ENCODE data around the gene NAT16.

The NAT16 gene

GRCh38 chr7:101156277-101156676 is 23.8 kb downstream of the NAT16 start:
- H3K36me3 ChIP-seq (ENCODE audit: control insufficient read depth in 2 of 2, insufficient read depth in 2 of 2, low read length in 2 of 2): peaks cover 12 to 16% of the 10 kb centered on the region in 2 donors
- no peak overlapping the region for H3K9ac ChIP-seq (ENCODE audit: low read length in 2 of 2)
- peaks cover under 1 to 7% of the 10 kb centered on the region in 2 donors for H3K27me3 ChIP-seq (ENCODE audit: control insufficient read depth in 1 of 2, insufficient read depth in 2 of 2, low read length in 2 of 2)
- H3K9me3 ChIP-seq (ENCODE audit: control insufficient read depth in 2 of 2, low read length in 2 of 2): no peaks in the 10 kb centered on the region
- H3K27ac ChIP-seq (ENCODE audit: low read length): no peak overlapping the region
- no peak overlapping the region for H3K4me3 ChIP-seq (ENCODE audit: low read length in 2 of 2)
- peaks cover 10% of the 10 kb centered on the region for H3K4me1 ChIP-seq (ENCODE audit: control insufficient read depth, insufficient read depth, low read length)

GRCh38 chr7:101155303-101155702 is 24.8 kb downstream of the NAT16 start:
- Histone ChIP-seq H3K4me3 (ENCODE audit: low read length in 2 of 2) (peak overlapping the region; percentile 65 to 77), H3K4me1 (ENCODE audit: control insufficient read depth, insufficient read depth, low read length) (peaks cover 10% of the 10 kb centered on the region), H3K9me3 (ENCODE audit: control insufficient read depth in 2 of 2, low read length in 2 of 2) (no peaks in the 10 kb centered on the region), H3K27ac (ENCODE audit: low read length) (no peak overlapping the region), H3K36me3 (ENCODE audit: control insufficient read depth in 2 of 2, insufficient read depth in 2 of 2, low read length in 2 of 2) (peaks cover 11 to 15% of the 10 kb centered on the region in 2 donors), H3K27me3 (ENCODE audit: control insufficient read depth in 1 of 2, insufficient read depth in 2 of 2, low read length in 2 of 2) (peaks cover 0 to 7% of the 10 kb centered on the region in 2 donors), H3K9ac (ENCODE audit: low read length in 2 of 2) (peak overlapping the region; percentile 55 to 67)

GRCh38 chr7:101154693-101155102 is 25.4 kb downstream of the NAT16 start:
- Histone ChIP-seq H3K27me3 (ENCODE audit: control insufficient read depth in 1 of 2, insufficient read depth in 2 of 2, low read length in 2 of 2) (peaks cover 0 to 4% of the 10 kb centered on the region in 2 donors), H3K4me3 (ENCODE audit: low read length in 2 of 2) (peak overlapping the region; percentile 65 to 77), H3K4me1 (ENCODE audit: control insufficient read depth, insufficient read depth, low read length) (peaks cover 10% of the 10 kb centered on the region), H3K9ac (ENCODE audit: low read length in 2 of 2) (peak overlapping the region; percentile 55 to 67), H3K9me3 (ENCODE audit: control insufficient read depth in 2 of 2, low read length in 2 of 2) (no peaks in the 10 kb centered on the region), H3K36me3 (ENCODE audit: control insufficient read depth in 2 of 2, insufficient read depth in 2 of 2, low read length in 2 of 2) (peaks cover 8 to 12% of the 10 kb centered on the region in 2 donors), H3K27ac (ENCODE audit: low read length) (no peak overlapping the region)

- Histone ChIP-seq H3K4me1 (ENCODE audit: control insufficient read depth, insufficient read depth, low read length) (peaks cover 10% of the 10 kb centered on the region), H3K4me3 (ENCODE audit: low read length in 2 of 2) (peak within 1 kb of the TSS; percentile 65 to 77), H3K9me3 (ENCODE audit: control insufficient read depth in 2 of 2, low read length in 2 of 2) (no peaks in the 10 kb centered on the region), H3K9ac (ENCODE audit: low read length in 2 of 2) (peak within 1 kb of the TSS; percentile 55 to 67), H3K27ac (ENCODE audit: low read length) (no peak within 1 kb of the TSS), H3K27me3 (ENCODE audit: control insufficient read depth in 1 of 2, insufficient read depth in 2 of 2, low read length in 2 of 2) (peaks cover 0 to 1% of the 10 kb centered on the region in 2 donors), H3K36me3 (ENCODE audit: control insufficient read depth in 2 of 2, insufficient read depth in 2 of 2, low read length in 2 of 2) (peaks cover 6% of the 10 kb centered on the region in 2 donors)
Observed at GRCh38 chr7:101153969-101154692, 26.0 kb downstream of the NAT16 start, which contains the start of gene AP1S1. AP1S1 (plus strand) TSS chr7:101154476; CDS start chr7:101154515, 39 bp downstream.

GRCh38 chr7:101151908-101152651 is 28.0 kb downstream of the NAT16 start:
- Histone ChIP-seq H3K36me3 (ENCODE audit: control insufficient read depth in 2 of 2, insufficient read depth in 2 of 2, low read length in 2 of 2) (no peaks in the 10 kb centered on the region), H3K27me3 (ENCODE audit: control insufficient read depth in 1 of 2, insufficient read depth in 2 of 2, low read length in 2 of 2) (peaks cover 0 to 3% of the 10 kb centered on the region in 2 donors), H3K9ac (ENCODE audit: low read length in 2 of 2) (no peak overlapping the region), H3K4me1 (ENCODE audit: control insufficient read depth, insufficient read depth, low read length) (peaks cover 10% of the 10 kb centered on the region), H3K9me3 (ENCODE audit: control insufficient read depth in 2 of 2, low read length in 2 of 2) (no peaks in the 10 kb centered on the region), H3K27ac (ENCODE audit: low read length) (no peak overlapping the region), H3K4me3 (ENCODE audit: low read length in 2 of 2) (no peak overlapping the region)

GRCh38 chr7:101140746-101141382 is 39.2 kb downstream of the NAT16 start:
- Histone ChIP-seq H3K27ac (ENCODE audit: low read length) (no peak overlapping the region), H3K9me3 (ENCODE audit: control insufficient read depth in 2 of 2, low read length in 2 of 2) (no peaks in the 10 kb centered on the region), H3K27me3 (ENCODE audit: control insufficient read depth in 1 of 2, insufficient read depth in 2 of 2, low read length in 2 of 2) (peaks cover 0 to 2% of the 10 kb centered on the region in 2 donors), H3K9ac (ENCODE audit: low read length in 2 of 2) (no peak overlapping the region), H3K4me3 (ENCODE audit: low read length in 2 of 2) (no peak overlapping the region), H3K36me3 (ENCODE audit: control insufficient read depth in 2 of 2, insufficient read depth in 2 of 2, low read length in 2 of 2) (no peaks in the 10 kb centered on the region), H3K4me1 (ENCODE audit: control insufficient read depth, insufficient read depth, low read length) (peaks cover 14% of the 10 kb centered on the region)

GRCh38 chr7:101140339-101140699 is 39.8 kb downstream of the NAT16 start:
- no peak overlapping the region for H3K9ac ChIP-seq (ENCODE audit: low read length in 2 of 2)
- H3K4me3 ChIP-seq (ENCODE audit: low read length in 2 of 2): no peak overlapping the region
- no peaks in the 10 kb centered on the region for H3K9me3 ChIP-seq (ENCODE audit: control insufficient read depth in 2 of 2, low read length in 2 of 2)
- H3K27me3 ChIP-seq (ENCODE audit: control insufficient read depth in 1 of 2, insufficient read depth in 2 of 2, low read length in 2 of 2): peaks cover 0 to 2% of the 10 kb centered on the region in 2 donors
- no peaks in the 10 kb centered on the region for H3K36me3 ChIP-seq (ENCODE audit: control insufficient read depth in 2 of 2, insufficient read depth in 2 of 2, low read length in 2 of 2)
- H3K4me1 ChIP-seq (ENCODE audit: control insufficient read depth, insufficient read depth, low read length): peaks cover 14% of the 10 kb centered on the region
- no peak overlapping the region for H3K27ac ChIP-seq (ENCODE audit: low read length)

- no peak overlapping the region for H3K27ac ChIP-seq (ENCODE audit: low read length)
- H3K36me3 ChIP-seq (ENCODE audit: control insufficient read depth in 2 of 2, insufficient read depth in 2 of 2, low read length in 2 of 2): no peaks in the 10 kb centered on the region
- H3K27me3 ChIP-seq (ENCODE audit: control insufficient read depth in 1 of 2, insufficient read depth in 2 of 2, low read length in 2 of 2): peaks cover 0 to 2% of the 10 kb centered on the region in 2 donors
- peak overlapping the region; percentile 21 to 52 for H3K9ac ChIP-seq (ENCODE audit: low read length in 2 of 2)
- no peaks in the 10 kb centered on the region for H3K9me3 ChIP-seq (ENCODE audit: control insufficient read depth in 2 of 2, low read length in 2 of 2)
- H3K4me1 ChIP-seq (ENCODE audit: control insufficient read depth, insufficient read depth, low read length): peaks cover 8% of the 10 kb centered on the region
- peak overlapping the region; percentile 49 to 52 for H3K4me3 ChIP-seq (ENCODE audit: low read length in 2 of 2)
Observed at GRCh38 chr7:101138213-101138870, 41.8 kb downstream of the NAT16 start.

GRCh38 chr7:101137651-101138212 is 42.4 kb downstream of the NAT16 start:
- Histone ChIP-seq H3K27ac (ENCODE audit: low read length) (no peak overlapping the region), H3K9me3 (ENCODE audit: control insufficient read depth in 2 of 2, low read length in 2 of 2) (no peaks in the 10 kb centered on the region), H3K4me3 (ENCODE audit: low read length in 2 of 2) (no peak overlapping the region), H3K27me3 (ENCODE audit: control insufficient read depth in 1 of 2, insufficient read depth in 2 of 2, low read length in 2 of 2) (no peaks in the 10 kb centered on the region), H3K36me3 (ENCODE audit: control insufficient read depth in 2 of 2, insufficient read depth in 2 of 2, low read length in 2 of 2) (no peaks in the 10 kb centered on the region), H3K9ac (ENCODE audit: low read length in 2 of 2) (peak overlapping the region; percentile 21 to 52), H3K4me1 (ENCODE audit: control insufficient read depth, insufficient read depth, low read length) (peaks cover 8% of the 10 kb centered on the region)

- Histone ChIP-seq H3K36me3 (ENCODE audit: control insufficient read depth in 2 of 2, insufficient read depth in 2 of 2, low read length in 2 of 2) (no peaks in the 10 kb centered on the region), H3K9ac (ENCODE audit: low read length in 2 of 2) (no peak overlapping the region), H3K27me3 (ENCODE audit: control insufficient read depth in 1 of 2, insufficient read depth in 2 of 2, low read length in 2 of 2) (no peaks in the 10 kb centered on the region), H3K4me1 (ENCODE audit: control insufficient read depth, insufficient read depth, low read length) (peaks cover 8% of the 10 kb centered on the region), H3K4me3 (ENCODE audit: low read length in 2 of 2) (no peak overlapping the region), H3K27ac (ENCODE audit: low read length) (no peak overlapping the region), H3K9me3 (ENCODE audit: control insufficient read depth in 2 of 2, low read length in 2 of 2) (no peaks in the 10 kb centered on the region)
Observed at GRCh38 chr7:101134399-101134980, 45.6 kb downstream of the NAT16 start.

Measured in stomach smooth muscle (tissue), 2 donors.